Measurements from ENCODE around the gene TOMM7.

TOMM7 gene

DNA sequence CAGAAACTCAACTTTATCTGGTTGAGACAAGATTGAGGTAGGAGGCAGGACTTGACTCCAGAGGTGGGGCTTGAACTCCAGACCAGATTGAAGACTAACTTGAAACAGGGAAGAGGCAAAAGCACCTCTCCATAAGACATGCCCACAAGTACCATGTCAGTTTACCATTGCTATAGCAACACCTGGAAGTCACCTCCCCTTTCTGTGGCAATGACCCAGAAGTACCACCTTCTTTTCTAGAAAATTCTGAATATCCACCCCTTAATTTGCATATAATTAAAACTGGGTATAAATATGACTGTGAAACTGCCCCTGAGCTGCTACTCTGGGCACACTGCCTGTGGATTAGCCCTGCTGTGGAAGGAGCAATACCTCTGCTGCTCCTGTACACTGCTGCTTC, 4.9 kb upstream of the TOMM7 start:
- H3K27me3 ChIP-seq (replicated peaks), result no peaks in the 10 kb centered on the region
- no peak for DNase-seq
- in situ Hi-C loops (cut with HindIII; ENCODE audit: low pct_ligation_motif_present, low sequenced_read_pairs), result no loop called here
- H3K27ac ChIP-seq, result no peak overlapping the region
- H3K36me3 ChIP-seq (replicated peaks), result no peaks in the 10 kb centered on the region
- TF ChIP-seq, protein P1, sequence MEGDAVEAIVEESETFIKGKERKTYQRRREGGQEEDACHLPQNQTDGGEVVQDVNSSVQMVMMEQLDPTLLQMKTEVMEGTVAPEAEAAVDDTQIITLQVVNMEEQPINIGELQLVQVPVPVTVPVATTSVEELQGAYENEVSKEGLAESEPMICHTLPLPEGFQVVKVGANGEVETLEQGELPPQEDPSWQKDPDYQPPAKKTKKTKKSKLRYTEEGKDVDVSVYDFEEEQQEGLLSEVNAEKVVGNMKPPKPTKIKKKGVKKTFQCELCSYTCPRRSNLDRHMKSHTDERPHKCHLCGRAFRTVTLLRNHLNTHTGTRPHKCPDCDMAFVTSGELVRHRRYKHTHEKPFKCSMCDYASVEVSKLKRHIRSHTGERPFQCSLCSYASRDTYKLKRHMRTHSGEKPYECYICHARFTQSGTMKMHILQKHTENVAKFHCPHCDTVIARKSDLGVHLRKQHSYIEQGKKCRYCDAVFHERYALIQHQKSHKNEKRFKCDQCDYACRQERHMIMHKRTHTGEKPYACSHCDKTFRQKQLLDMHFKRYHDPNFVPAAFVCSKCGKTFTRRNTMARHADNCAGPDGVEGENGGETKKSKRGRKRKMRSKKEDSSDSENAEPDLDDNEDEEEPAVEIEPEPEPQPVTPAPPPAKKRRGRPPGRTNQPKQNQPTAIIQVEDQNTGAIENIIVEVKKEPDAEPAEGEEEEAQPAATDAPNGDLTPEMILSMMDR (IDR thresholded peaks at IDR 0.05; ENCODE audit: low read depth, low read length, missing control alignments), result no peak
- H3K4me3 ChIP-seq (ENCODE audit: low read depth, low read length), result no peak overlapping the region

- in situ Hi-C loops (cut with HindIII; ENCODE audit: low pct_ligation_motif_present, low sequenced_read_pairs), result no loop called here
- H3K27ac ChIP-seq, result no peak overlapping the region
- DNase-seq, result no peak
- no peaks in the 10 kb centered on the region for H3K27me3 ChIP-seq (replicated peaks)
- TF ChIP-seq, protein P1 (IDR thresholded peaks at IDR 0.05; ENCODE audit: low read depth, low read length, missing control alignments), result no peak
- H3K36me3 ChIP-seq (replicated peaks), result no peaks in the 10 kb centered on the region
- H3K4me3 ChIP-seq (ENCODE audit: low read depth, low read length), result no peak overlapping the region
Observed at GRCh38 chr7:22826593-22826992, 3.9 kb upstream of the TOMM7 start.

DNA sequence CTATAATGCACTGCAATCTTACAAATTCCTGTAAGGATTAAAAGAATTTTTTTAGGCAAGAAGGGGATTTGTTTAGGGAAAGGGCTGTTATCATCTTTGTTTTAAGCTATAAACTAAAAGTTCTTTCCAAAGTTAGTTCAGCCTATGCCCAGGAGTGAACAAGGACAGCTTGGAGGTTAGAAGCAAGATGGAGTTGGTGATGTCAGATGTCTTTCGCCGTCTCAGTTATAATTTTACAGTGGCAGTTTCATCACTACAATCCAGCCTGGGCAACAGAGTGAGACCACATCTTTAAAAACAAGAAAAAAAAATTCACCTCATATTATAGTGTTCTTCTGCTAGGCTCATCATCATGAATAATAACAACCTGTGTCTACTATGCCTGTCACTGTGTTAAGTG, 2.1 kb upstream of the TOMM7 start:
- no peak overlapping the region for H3K27ac ChIP-seq
- H3K4me3 ChIP-seq (ENCODE audit: low read depth, low read length), result no peak overlapping the region
- TF ChIP-seq, protein P1 (IDR thresholded peaks at IDR 0.05; ENCODE audit: low read depth, low read length, missing control alignments), result no peak
- H3K27me3 ChIP-seq (replicated peaks), result no peaks in the 10 kb centered on the region
- H3K36me3 ChIP-seq (replicated peaks), result no peaks in the 10 kb centered on the region
- DNase-seq, result no peak
- in situ Hi-C loops (cut with HindIII; ENCODE audit: low pct_ligation_motif_present, low sequenced_read_pairs), result no loop called here

DNA sequence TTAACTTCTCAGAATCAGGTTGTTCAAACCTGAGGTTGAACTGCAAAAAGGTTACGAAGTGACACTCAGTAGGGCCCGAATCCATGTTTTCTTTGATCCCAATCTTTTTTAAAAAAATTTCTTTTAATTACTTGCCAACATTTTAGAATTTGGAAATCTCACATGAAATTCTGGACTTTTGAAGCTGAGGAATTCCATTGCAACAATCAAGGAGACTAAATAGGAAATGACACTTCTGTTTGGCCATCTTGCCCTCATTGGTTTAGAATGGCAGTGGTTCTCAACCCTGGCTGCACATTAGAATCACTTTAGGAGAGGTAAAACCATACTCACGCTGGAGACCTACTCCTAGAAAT, 471 bp upstream of the TOMM7 start:
- peak overlapping the region; percentile 91 for H3K27ac ChIP-seq
- DNase-seq, result no peak
- H3K36me3 ChIP-seq (replicated peaks), result no peaks in the 10 kb centered on the region
- TF ChIP-seq, protein P1 (IDR thresholded peaks at IDR 0.05; ENCODE audit: low read depth, low read length, missing control alignments), result no peak
- no peaks in the 10 kb centered on the region for H3K27me3 ChIP-seq (replicated peaks)
- in situ Hi-C loops (cut with HindIII; ENCODE audit: low pct_ligation_motif_present, low sequenced_read_pairs), result no loop called here
- peak overlapping the region; percentile 96 for H3K4me3 ChIP-seq (ENCODE audit: low read depth, low read length)

- in situ Hi-C loops (cut with HindIII; ENCODE audit: low pct_ligation_motif_present, low sequenced_read_pairs), result no loop called here
- H3K27ac ChIP-seq, result peak overlapping the region; percentile 91
- DNase-seq, result no peak
- TF ChIP-seq, protein P1 (IDR thresholded peaks at IDR 0.05; ENCODE audit: low read depth, low read length, missing control alignments), result no peak
- H3K36me3 ChIP-seq (replicated peaks), result peaks cover 6% of the 10 kb centered on the region
- peak overlapping the region; percentile 96 for H3K4me3 ChIP-seq (ENCODE audit: low read depth, low read length)
- H3K27me3 ChIP-seq (replicated peaks), result no peaks in the 10 kb centered on the region
Observed at GRCh38 chr7:22821702-22822485, 755 bp downstream of the TOMM7 start.

GRCh38 chr7:22819476-22819875, 3.2 kb downstream of the TOMM7 start:
- Histone ChIP-seq H3K27me3 (replicated peaks) (no peaks in the 10 kb centered on the region), H3K4me3 (ENCODE audit: low read depth, low read length) (no peak overlapping the region), H3K27ac (no peak overlapping the region), H3K36me3 (replicated peaks) (peaks cover 10% of the 10 kb centered on the region)
- DNase-seq, result no peak
- TF ChIP-seq, protein P1 (IDR thresholded peaks at IDR 0.05; ENCODE audit: low read depth, low read length, missing control alignments), result no peak
- in situ Hi-C loops (cut with HindIII; ENCODE audit: low pct_ligation_motif_present, low sequenced_read_pairs), result no loop called here
